Measurements from ENCODE around the gene MSANTD2. TPM values are rescaled to one million over a fixed set of nuclear protein-coding genes. Genes with fewer than 3 reads are reported as not detected.

MSANTD2 gene
- total and polyA plus RNA-seq, 4 experiments from 2014 or later: 2.4 to 26.3 (median 15.9) TPM

GRCh38 chr11:124751391-124751740, 48.8 kb downstream of the MSANTD2 start:
- Mint-ChIP-seq H3K36me3 (peaks cover 0 to 4% of the 10 kb centered on the region in 2 donors), H3K9me3 (no peaks in the 10 kb centered on the region), H3K4me3 (no peak overlapping the region), H3K27ac (no peak overlapping the region), H3K27me3 (peaks cover 4 to 8% of the 10 kb centered on the region in 2 donors), H3K4me1 (peaks cover 4 to 20% (median 6%) of the 10 kb centered on the region in 4 donors)
- CTCF ChIA-PET (ENCODE audit: partially characterized antibody): interaction anchor here (17.0 kb wide), 1 partner anchor 14 kb away, joined by 239 read pairs; the partner anchor contains the start of gene ESAM
- Histone ChIP-seq H3K4me3 (ENCODE audit: low read length in 2 of 2) (no peak overlapping the region), H3K4me1 (ENCODE audit: insufficient read depth, low read length) (peaks cover 6% of the 10 kb centered on the region), H3K27me3 (ENCODE audit: insufficient read depth, low read length) (no peaks in the 10 kb centered on the region), H3K36me3 (ENCODE audit: insufficient read depth, low read length) (no peaks in the 10 kb centered on the region), H3K27ac (ENCODE audit: low read depth, low read length) (no peak overlapping the region), H3K9me3 (ENCODE audit: control insufficient read depth in 1 of 2, low read length in 2 of 2) (no peaks in the 10 kb centered on the region)
- no peak for DNase-seq
- POLR2A ChIA-PET (ENCODE audit: partially characterized antibody): interaction anchor here (1.0 to 1.1 kb wide), 2 partner anchors 12 to 49 kb away, joined by 3 read pairs; partner anchors contain the start of gene MSANTD2
- intact Hi-C loops (cut with micrococcal nuclease): no loop called here

- no peak overlapping the region for H3K27ac ChIP-seq (ENCODE audit: low read depth, low read length)
- Mint-ChIP-seq H3K27me3 (peaks cover 0 to 1% of the 10 kb centered on the region in 2 donors), H3K4me3 (no peak overlapping the region), H3K36me3 (peaks cover 0 to 6% of the 10 kb centered on the region in 2 donors), H3K9me3 (no peaks in the 10 kb centered on the region), H3K4me1 (peaks cover 6 to 21% (median 9%) of the 10 kb centered on the region in 4 donors), H3K27ac (peak overlapping the region in 1 of 7 donors; percentile 55)
- no peaks in the 10 kb centered on the region for H3K9me3 ChIP-seq (ENCODE audit: control insufficient read depth in 1 of 2, low read length in 2 of 2)
- peaks cover 6% of the 10 kb centered on the region for H3K4me1 ChIP-seq (ENCODE audit: insufficient read depth, low read length)
- no peak overlapping the region for H3K4me3 ChIP-seq (ENCODE audit: low read length in 2 of 2)
- intact Hi-C loops (cut with micrococcal nuclease): no loop called here
- H3K27me3 ChIP-seq (ENCODE audit: insufficient read depth, low read length): no peaks in the 10 kb centered on the region
- CTCF ChIA-PET (ENCODE audit: partially characterized antibody): interaction anchor here (17.0 kb wide), 1 partner anchor 16 kb away, joined by 239 read pairs; the partner anchor contains the start of gene ESAM
- DNase-seq: no peak
- POLR2A ChIA-PET (ENCODE audit: partially characterized antibody): interaction anchor here (0.9 kb wide), 1 partner anchor 127 kb away, joined by 3 read pairs; the partner anchor contains the start of gene TBRG1
- no peaks in the 10 kb centered on the region for H3K36me3 ChIP-seq (ENCODE audit: insufficient read depth, low read length)
Observed at GRCh38 chr11:124749912-124750311, 50.3 kb downstream of the MSANTD2 start.

GRCh38 chr11:124748481-124749343, 51.5 kb downstream of the MSANTD2 start:
- no peaks in the 10 kb centered on the region for H3K9me3 Mint-ChIP-seq
- H3K27me3 Mint-ChIP-seq: peaks cover 0 to 1% of the 10 kb centered on the region in 2 donors
- Histone ChIP-seq H3K27ac (ENCODE audit: low read depth, low read length) (no peak overlapping the region), H3K27me3 (ENCODE audit: insufficient read depth, low read length) (no peaks in the 10 kb centered on the region), H3K4me1 (ENCODE audit: insufficient read depth, low read length) (peaks cover 6% of the 10 kb centered on the region), H3K36me3 (ENCODE audit: insufficient read depth, low read length) (no peaks in the 10 kb centered on the region), H3K9me3 (ENCODE audit: control insufficient read depth in 1 of 2, low read length in 2 of 2) (no peaks in the 10 kb centered on the region), H3K4me3 (ENCODE audit: low read length in 2 of 2) (no peak overlapping the region)
- H3K4me3 Mint-ChIP-seq: peak overlapping the region in 3 of 8 donors; percentile 35 to 61 (median 38)
- CTCF ChIA-PET (ENCODE audit: partially characterized antibody): interaction anchor here (1.1 to 17.0 kb wide), 6 partner anchors 8 to 88 kb away, joined by 4 to 239 read pairs (median 27); partner anchors contain the start of gene ESAM
- H3K36me3 Mint-ChIP-seq: peaks cover 0 to 6% of the 10 kb centered on the region in 2 donors
- intact Hi-C loops (cut with micrococcal nuclease): no loop called here
- DNase-seq: no peak
- H3K27ac Mint-ChIP-seq: peak overlapping the region in 2 of 7 donors; percentile 3 to 9
- H3K4me1 Mint-ChIP-seq: peaks cover 6 to 21% (median 9%) of the 10 kb centered on the region in 4 donors
- POLR2A ChIA-PET (ENCODE audit: partially characterized antibody): no interaction called here

- peaks cover 0 to 6% of the 10 kb centered on the region in 2 donors for H3K36me3 Mint-ChIP-seq
- H3K9me3 ChIP-seq (ENCODE audit: control insufficient read depth in 1 of 2, low read length in 2 of 2): no peaks in the 10 kb centered on the region
- peaks cover 6% of the 10 kb centered on the region for H3K4me1 ChIP-seq (ENCODE audit: insufficient read depth, low read length)
- peaks cover 6 to 21% (median 9%) of the 10 kb centered on the region in 4 donors for H3K4me1 Mint-ChIP-seq
- peak overlapping the region in 4 of 8 donors; percentile 21 to 61 (median 44) for H3K4me3 Mint-ChIP-seq
- CTCF ChIA-PET (ENCODE audit: partially characterized antibody): interaction anchor here (1.1 to 17.0 kb wide), 5 partner anchors 9 to 89 kb away, joined by 5 to 239 read pairs (median 41); partner anchors contain the start of gene ESAM
- POLR2A ChIA-PET (ENCODE audit: partially characterized antibody): no interaction called here
- peak overlapping the region in 1 of 7 donors; percentile 26 for H3K27ac Mint-ChIP-seq
- no peaks in the 10 kb centered on the region for H3K9me3 Mint-ChIP-seq
- peaks cover 0 to 1% of the 10 kb centered on the region in 2 donors for H3K27me3 Mint-ChIP-seq
- no peak for DNase-seq
- H3K4me3 ChIP-seq (ENCODE audit: low read length in 2 of 2): no peak overlapping the region
- intact Hi-C loops (cut with micrococcal nuclease): no loop called here
- no peaks in the 10 kb centered on the region for H3K36me3 ChIP-seq (ENCODE audit: insufficient read depth, low read length)
- no peaks in the 10 kb centered on the region for H3K27me3 ChIP-seq (ENCODE audit: insufficient read depth, low read length)
- H3K27ac ChIP-seq (ENCODE audit: low read depth, low read length): no peak overlapping the region
Observed at GRCh38 chr11:124748100-124748418, 52.1 kb downstream of the MSANTD2 start.

GRCh38 chr11:124747406-124748099, 52.7 kb downstream of the MSANTD2 start:
- CTCF ChIA-PET (ENCODE audit: partially characterized antibody): interaction anchor here (1.3 to 17.0 kb wide), 10 partner anchors 10 to 89 kb away, joined by 3 to 239 read pairs (median 14); partner anchors contain the start of genes ESAM and MSANTD2
- Histone ChIP-seq H3K9me3 (ENCODE audit: control insufficient read depth in 1 of 2, low read length in 2 of 2) (no peaks in the 10 kb centered on the region), H3K4me3 (ENCODE audit: low read length in 2 of 2) (peak overlapping the region in 1 of 2 donors; percentile 97), H3K36me3 (ENCODE audit: insufficient read depth, low read length) (no peaks in the 10 kb centered on the region), H3K27ac (ENCODE audit: low read depth, low read length) (no peak overlapping the region), H3K27me3 (ENCODE audit: insufficient read depth, low read length) (no peaks in the 10 kb centered on the region), H3K4me1 (ENCODE audit: insufficient read depth, low read length) (peaks cover 6% of the 10 kb centered on the region)
- H3K27me3 Mint-ChIP-seq: peaks cover 0 to 1% of the 10 kb centered on the region in 2 donors
- H3K36me3 Mint-ChIP-seq: peaks cover 0 to 6% of the 10 kb centered on the region in 2 donors
- intact Hi-C loops (cut with micrococcal nuclease): loop anchor here (2.0 kb wide), 4 partner anchors 29 to 1139 kb away; partner anchors contain the start of genes HYLS1 and MSANTD2
- no peaks in the 10 kb centered on the region for H3K9me3 Mint-ChIP-seq
- H3K4me1 Mint-ChIP-seq: peaks cover 6 to 21% (median 9%) of the 10 kb centered on the region in 4 donors
- POLR2A ChIA-PET (ENCODE audit: partially characterized antibody): interaction anchor here (1.2 to 3.4 kb wide), 10 partner anchors 9 to 206 kb away, joined by 3 to 50 read pairs (median 24); partner anchors contain the start of genes CCDC15, ESAM, MSANTD2 and SIAE
- H3K4me3 Mint-ChIP-seq: peak overlapping the region; percentile 96 to 99 (median 98)
- peak overlapping the region in 3 of 7 donors; percentile 82 to 94 (median 94) for H3K27ac Mint-ChIP-seq
- no peak for DNase-seq

- Histone ChIP-seq H3K4me1 (ENCODE audit: insufficient read depth, low read length) (peaks cover 6% of the 10 kb centered on the region), H3K36me3 (ENCODE audit: insufficient read depth, low read length) (no peaks in the 10 kb centered on the region), H3K9me3 (ENCODE audit: control insufficient read depth in 1 of 2, low read length in 2 of 2) (no peaks in the 10 kb centered on the region), H3K4me3 (ENCODE audit: low read length in 2 of 2) (peak overlapping the region; percentile 76 to 97), H3K27ac (ENCODE audit: low read depth, low read length) (peak overlapping the region; percentile 58), H3K27me3 (ENCODE audit: insufficient read depth, low read length) (no peaks in the 10 kb centered on the region)
- H3K4me1 Mint-ChIP-seq: peaks cover 6 to 21% (median 9%) of the 10 kb centered on the region in 4 donors
- intact Hi-C loops (cut with micrococcal nuclease): loop anchor here (1.0 to 2.0 kb wide), 8 partner anchors 12 to 1140 kb away; partner anchors contain the start of genes HYLS1, MSANTD2, SIAE and SPA17
- H3K36me3 Mint-ChIP-seq: peaks cover 0 to 6% of the 10 kb centered on the region in 2 donors
- ChIA-PET POLR2A (ENCODE audit: partially characterized antibody) (interaction anchor here (0.8 to 3.4 kb wide), 16 partner anchors 8 to 845 kb away, joined by 3 to 50 read pairs (median 6); partner anchors contain the start of genes CCDC15, ESAM, MSANTD2 and SIAE), CTCF (ENCODE audit: partially characterized antibody) (interaction anchor here (0.5 to 17.0 kb wide), 21 partner anchors 10 to 1468 kb away, joined by 3 to 239 read pairs (median 6); partner anchors contain the start of genes CCDC15, ESAM, MSANTD2 and SIAE)
- no peaks in the 10 kb centered on the region for H3K9me3 Mint-ChIP-seq
- H3K27ac Mint-ChIP-seq: peak overlapping the region; percentile 83 to 98 (median 94)
- peaks cover 0 to 1% of the 10 kb centered on the region in 2 donors for H3K27me3 Mint-ChIP-seq
- DNase-seq: peak; percentile 80 to 86 (median 85)
- H3K4me3 Mint-ChIP-seq: peak overlapping the region; percentile 96 to 99 (median 98)
Observed at GRCh38 chr11:124746621-124747243, 53.5 kb downstream of the MSANTD2 start.
